Measurements from ENCODE around the gene MLXIP.

GRCh38 chr12:122174155-122174845, 95.7 kb downstream of the MLXIP start, which contains the start of gene IL31:
- TF ChIP-seq CTCF (IDR thresholded peaks at IDR 0.05; ENCODE audit: extremely low read depth in 1 of 2, insufficient read depth in 1 of 2, low read depth in 1 of 2, low read length in 2 of 2), result no peak
- no peak for TF ChIP-seq POLR2A (IDR thresholded peaks at IDR 0.05; ENCODE audit: low read depth, low read length)
- TF ChIP-seq POLR2AphosphoS5 (IDR thresholded peaks at IDR 0.05; ENCODE audit: insufficient read depth, low read depth, low read length), result no peak
- no peak for TF ChIP-seq MAX (IDR thresholded peaks at IDR 0.05; ENCODE audit: insufficient read depth, insufficient read length)
- TF ChIP-seq JUN (IDR thresholded peaks at IDR 0.05; ENCODE audit: borderline replicate concordance, insufficient read depth, insufficient read length, low read depth), result no peak

Measured in endothelial cell of umbilical vein (primary cell).